ENCODE results near the gene CELA2B.
A peak's percentile ranks its signal among the peaks of the same experiment; 100 is the strongest.
"Not testable (repeated sequence)": the region's sequence is repeated elsewhere in the genome, so short reads cannot be mapped to it uniquely, and the experiment has no call there.

CELA2B gene

GRCh38 chr1:15492596-15492995, 16.7 kb downstream of the CELA2B start:
- DNase-seq (ENCODE audit: extremely low read depth in 1 of 2, low read depth in 1 of 2), result no peak

- DNase-seq (ENCODE audit: extremely low read depth in 1 of 2, low read depth in 1 of 2), result no peak
Measured at GRCh38 chr1:15493869-15494390, 18.0 kb downstream of the CELA2B start.

- no peak for DNase-seq (ENCODE audit: extremely low read depth in 1 of 2, low read depth in 1 of 2)
Measured at GRCh38 chr1:15500184-15501178, 24.6 kb downstream of the CELA2B start.

GRCh38 chr1:15501208-15502032, 25.5 kb downstream of the CELA2B start:
- peak in 1 of 2 donors; percentile 35 for DNase-seq (ENCODE audit: extremely low read depth in 1 of 2, low read depth in 1 of 2)

- DNase-seq (ENCODE audit: extremely low read depth in 1 of 2, low read depth in 1 of 2), result no peak
Measured at GRCh38 chr1:15504436-15504835, 28.5 kb downstream of the CELA2B start.

- no peak for DNase-seq (ENCODE audit: extremely low read depth in 1 of 2, low read depth in 1 of 2)
Measured at GRCh38 chr1:15506831-15507230, 30.9 kb downstream of the CELA2B start.

GRCh38 chr1:15507278-15507677, 31.4 kb downstream of the CELA2B start:
- no peak for DNase-seq (ENCODE audit: extremely low read depth in 1 of 2, low read depth in 1 of 2)

GRCh38 chr1:15508700-15509487, 33.0 kb downstream of the CELA2B start:
- no peak for DNase-seq (ENCODE audit: extremely low read depth in 1 of 2, low read depth in 1 of 2)

GRCh38 chr1:15509586-15509985, 33.7 kb downstream of the CELA2B start:
- no peak for DNase-seq (ENCODE audit: extremely low read depth in 1 of 2, low read depth in 1 of 2)

- DNase-seq (ENCODE audit: extremely low read depth in 1 of 2, low read depth in 1 of 2), result no peak
Measured at GRCh38 chr1:15510611-15511405, 34.9 kb downstream of the CELA2B start.

- DNase-seq (ENCODE audit: extremely low read depth in 1 of 2, low read depth in 1 of 2), result no peak
Measured at GRCh38 chr1:15513192-15513591, 37.3 kb downstream of the CELA2B start.

- no peak for DNase-seq (ENCODE audit: extremely low read depth in 1 of 2, low read depth in 1 of 2)
Measured at GRCh38 chr1:15513919-15514318, 38.0 kb downstream of the CELA2B start.

GRCh38 chr1:15514557-15514956, 38.7 kb downstream of the CELA2B start:
- DNase-seq (ENCODE audit: extremely low read depth in 1 of 2, low read depth in 1 of 2), result not testable (repeated sequence)

GRCh38 chr1:15515022-15515663, 39.2 kb downstream of the CELA2B start:
- DNase-seq (ENCODE audit: extremely low read depth in 1 of 2, low read depth in 1 of 2), result no peak

GRCh38 chr1:15519625-15520024, 43.7 kb downstream of the CELA2B start:
- no peak for DNase-seq (ENCODE audit: extremely low read depth in 1 of 2, low read depth in 1 of 2)

- not testable (repeated sequence) for DNase-seq (ENCODE audit: extremely low read depth in 1 of 2, low read depth in 1 of 2)
Measured at GRCh38 chr1:15521206-15521906, 45.5 kb downstream of the CELA2B start.

GRCh38 chr1:15522551-15522950, 46.6 kb downstream of the CELA2B start:
- no peak for DNase-seq (ENCODE audit: extremely low read depth in 1 of 2, low read depth in 1 of 2)

- DNase-seq (ENCODE audit: extremely low read depth in 1 of 2, low read depth in 1 of 2), result no peak
Measured at GRCh38 chr1:15523104-15524020, 47.5 kb downstream of the CELA2B start.
